Upper lobe of left lung (tissue), 4 donors: ENCODE results near the gene LINC00632.

Experiments used
- POLR2A ChIP-seq, 4 donors: fragments of 450-650 bp; IDR thresholded peaks; one replicate each; pipeline ENCODE4 v1.5.1; 2016 to 2017; ENCODE audit warnings: antibody characterized with exemption in 4 of 4, mild to moderate bottlenecking in 2 of 4
- POLR2AphosphoS5 ChIP-seq, 2 donors: sonication (generic); formaldehyde crosslinking; IDR thresholded peaks; one replicate each; pipeline ENCODE4 v1.5.1; 2017; ENCODE audit warnings: antibody characterized with exemption in 2 of 2
- TF ChIP-seq, protein P1 (sequence below), 6 experiments: fragments of 450-650 bp in 4 of 6; fragments of 200-600 bp in 2 of 6; sonication (generic) in 2 of 6; IDR thresholded peaks; one replicate each; pipeline ENCODE4 v1.5.1; 2016 to 2019; ENCODE audit warnings: antibody characterized with exemption in 6 of 6

DNA sequence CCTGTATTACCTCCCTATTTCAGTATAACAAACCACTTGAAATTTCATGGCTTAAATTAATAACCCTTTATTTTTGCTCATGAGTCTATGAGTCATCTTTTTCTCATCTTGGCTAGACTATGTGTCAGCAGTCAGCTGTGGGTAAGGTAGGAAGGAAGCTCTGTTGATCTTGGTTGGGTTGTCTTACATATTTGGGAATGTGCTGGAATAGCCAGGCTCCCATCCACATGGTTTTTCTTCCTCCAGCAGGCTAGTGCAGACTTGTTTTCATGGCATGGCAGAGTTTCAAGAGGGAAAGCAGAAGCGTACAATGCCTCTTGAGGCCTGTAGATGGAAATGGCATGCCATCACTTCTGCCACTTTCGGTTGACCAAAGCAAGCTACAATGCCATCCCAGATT lies 89.7 kb downstream of the LINC00632 start:
- TF ChIP-seq POLR2A (IDR thresholded peaks at IDR 0.05) (no peak), POLR2AphosphoS5 (IDR thresholded peaks at IDR 0.05) (no peak)
- TF ChIP-seq, protein P1, sequence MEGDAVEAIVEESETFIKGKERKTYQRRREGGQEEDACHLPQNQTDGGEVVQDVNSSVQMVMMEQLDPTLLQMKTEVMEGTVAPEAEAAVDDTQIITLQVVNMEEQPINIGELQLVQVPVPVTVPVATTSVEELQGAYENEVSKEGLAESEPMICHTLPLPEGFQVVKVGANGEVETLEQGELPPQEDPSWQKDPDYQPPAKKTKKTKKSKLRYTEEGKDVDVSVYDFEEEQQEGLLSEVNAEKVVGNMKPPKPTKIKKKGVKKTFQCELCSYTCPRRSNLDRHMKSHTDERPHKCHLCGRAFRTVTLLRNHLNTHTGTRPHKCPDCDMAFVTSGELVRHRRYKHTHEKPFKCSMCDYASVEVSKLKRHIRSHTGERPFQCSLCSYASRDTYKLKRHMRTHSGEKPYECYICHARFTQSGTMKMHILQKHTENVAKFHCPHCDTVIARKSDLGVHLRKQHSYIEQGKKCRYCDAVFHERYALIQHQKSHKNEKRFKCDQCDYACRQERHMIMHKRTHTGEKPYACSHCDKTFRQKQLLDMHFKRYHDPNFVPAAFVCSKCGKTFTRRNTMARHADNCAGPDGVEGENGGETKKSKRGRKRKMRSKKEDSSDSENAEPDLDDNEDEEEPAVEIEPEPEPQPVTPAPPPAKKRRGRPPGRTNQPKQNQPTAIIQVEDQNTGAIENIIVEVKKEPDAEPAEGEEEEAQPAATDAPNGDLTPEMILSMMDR (IDR thresholded peaks at IDR 0.05), result no peak
